ENCODE results near the gene DCAF17.
A peak's percentile ranks its signal among the peaks of the same experiment; 100 is the strongest.

The DCAF17 gene

GRCh38 chr2:171482877-171483276 lies 48.9 kb downstream of the DCAF17 start:
- no peak overlapping the region for H2AK5ac ChIP-seq (ENCODE audit: low read length, severe bottlenecking)
- H4K8ac ChIP-seq (ENCODE audit: low read length) = no peak overlapping the region
- no peak overlapping the region for H2AFZ ChIP-seq (ENCODE audit: low read depth, low read length)
- H2BK120ac ChIP-seq (ENCODE audit: low read depth, low read length) = no peak overlapping the region
- H3K9ac ChIP-seq (ENCODE audit: low read length) = no peak overlapping the region
- peaks cover 0 to 51% of the 10 kb centered on the region in 2 experiments for H3K36me3 ChIP-seq (ENCODE audit: control insufficient read depth in 1 of 2, insufficient read depth in 2 of 2, low read depth in 1 of 2, low read length in 2 of 2)
- H3K79me1 ChIP-seq (replicated peaks; ENCODE audit: low read length, poor library complexity, severe bottlenecking) = no peaks in the 10 kb centered on the region
- no peak overlapping the region for H4K91ac ChIP-seq (ENCODE audit: low read length)
- no peak overlapping the region for H3K23ac ChIP-seq (ENCODE audit: low read length in 2 of 2)
- no peaks in the 10 kb centered on the region for H3K9me3 ChIP-seq (ENCODE audit: control insufficient read depth, low read length)
- no peak overlapping the region for H2BK5ac ChIP-seq (ENCODE audit: low read depth, low read length, poor library complexity, severe bottlenecking)
- no peak overlapping the region for H2BK12ac ChIP-seq (ENCODE audit: low read length in 2 of 2)
- H2BK15ac ChIP-seq (ENCODE audit: low read depth, poor library complexity, severe bottlenecking) = no peak overlapping the region
- H3K4ac ChIP-seq (ENCODE audit: low read depth in 1 of 2, low read length in 2 of 2) = no peak overlapping the region
- H3K4me3 ChIP-seq (ENCODE audit: insufficient read depth in 1 of 2, low read depth in 1 of 2, low read length in 2 of 2) = no peak overlapping the region
- peaks cover 3% of the 10 kb centered on the region for H3K4me1 ChIP-seq (ENCODE audit: control insufficient read depth, insufficient read depth, low read depth, low read length)
- no peak overlapping the region for H3K14ac ChIP-seq (ENCODE audit: low read length in 2 of 2)
- no peak overlapping the region for H3K4me2 ChIP-seq (ENCODE audit: low read length, poor library complexity, severe bottlenecking)
- no peak for DNase-seq
- H3K18ac ChIP-seq (ENCODE audit: low read depth in 1 of 2, low read length in 2 of 2) = no peak overlapping the region
- 76% methylated on average over 3 of the region's 3 CpGs for WGBS
- H3K27ac ChIP-seq (ENCODE audit: low read length, poor library complexity, severe bottlenecking) = peak overlapping the region; percentile 89
- no peaks in the 10 kb centered on the region for H3K27me3 ChIP-seq (ENCODE audit: control insufficient read depth in 1 of 2, insufficient read depth in 1 of 2, low read length in 2 of 2)

- Histone ChIP-seq H3K36me3 (ENCODE audit: control insufficient read depth in 1 of 2, insufficient read depth in 2 of 2, low read depth in 1 of 2, low read length in 2 of 2) (peaks cover 0 to 53% of the 10 kb centered on the region in 2 experiments), H4K91ac (ENCODE audit: low read length) (no peak overlapping the region), H3K9me3 (ENCODE audit: control insufficient read depth, low read length) (no peaks in the 10 kb centered on the region), H3K4me1 (ENCODE audit: control insufficient read depth, insufficient read depth, low read depth, low read length) (peaks cover 3% of the 10 kb centered on the region), H2AFZ (ENCODE audit: low read depth, low read length) (no peak overlapping the region), H3K9ac (ENCODE audit: low read length) (no peak overlapping the region), H2BK12ac (ENCODE audit: low read length in 2 of 2) (no peak overlapping the region), H3K27ac (ENCODE audit: low read length, poor library complexity, severe bottlenecking) (no peak overlapping the region), H3K23ac (ENCODE audit: low read length in 2 of 2) (no peak overlapping the region), H2AK5ac (ENCODE audit: low read length, severe bottlenecking) (peak overlapping the region; percentile 99), H3K18ac (ENCODE audit: low read depth in 1 of 2, low read length in 2 of 2) (no peak overlapping the region), H3K79me1 (replicated peaks; ENCODE audit: low read length, poor library complexity, severe bottlenecking) (no peaks in the 10 kb centered on the region), H3K4me3 (ENCODE audit: insufficient read depth in 1 of 2, low read depth in 1 of 2, low read length in 2 of 2) (no peak overlapping the region), H3K27me3 (ENCODE audit: control insufficient read depth in 1 of 2, insufficient read depth in 1 of 2, low read length in 2 of 2) (no peaks in the 10 kb centered on the region), H2BK5ac (ENCODE audit: low read depth, low read length, poor library complexity, severe bottlenecking) (no peak overlapping the region), H2BK120ac (ENCODE audit: low read depth, low read length) (no peak overlapping the region), H3K4me2 (ENCODE audit: low read length, poor library complexity, severe bottlenecking) (no peak overlapping the region), H3K4ac (ENCODE audit: low read depth in 1 of 2, low read length in 2 of 2) (no peak overlapping the region), H4K8ac (ENCODE audit: low read length) (no peak overlapping the region), H3K14ac (ENCODE audit: low read length in 2 of 2) (no peak overlapping the region), H2BK15ac (ENCODE audit: low read depth, poor library complexity, severe bottlenecking) (no peak overlapping the region)
- WGBS = 100% methylated on average over 1 of the region's 2 CpGs
- no peak for DNase-seq
These were observed 49.8 kb downstream of the DCAF17 start for GRCh38 chr2:171483793-171484192.

GRCh38 chr2:171485116-171485515 lies 51.1 kb downstream of the DCAF17 start:
- H3K4ac ChIP-seq (ENCODE audit: low read depth in 1 of 2, low read length in 2 of 2) = no peak overlapping the region
- no CpG with 5 or more reads among the region's 1 CpG for WGBS
- no peaks in the 10 kb centered on the region for H3K9me3 ChIP-seq (ENCODE audit: control insufficient read depth, low read length)
- no peak overlapping the region for H3K14ac ChIP-seq (ENCODE audit: low read length in 2 of 2)
- no peak overlapping the region for H4K91ac ChIP-seq (ENCODE audit: low read length)
- H2AK5ac ChIP-seq (ENCODE audit: low read length, severe bottlenecking) = no peak overlapping the region
- no peaks in the 10 kb centered on the region for H3K79me1 ChIP-seq (replicated peaks; ENCODE audit: low read length, poor library complexity, severe bottlenecking)
- no peaks in the 10 kb centered on the region for H3K27me3 ChIP-seq (ENCODE audit: control insufficient read depth in 1 of 2, insufficient read depth in 1 of 2, low read length in 2 of 2)
- H3K23ac ChIP-seq (ENCODE audit: low read length in 2 of 2) = no peak overlapping the region
- no peak overlapping the region for H3K4me2 ChIP-seq (ENCODE audit: low read length, poor library complexity, severe bottlenecking)
- no peak overlapping the region for H2AFZ ChIP-seq (ENCODE audit: low read depth, low read length)
- no peak overlapping the region for H3K9ac ChIP-seq (ENCODE audit: low read length)
- DNase-seq = peak; percentile 19
- no peak overlapping the region for H2BK5ac ChIP-seq (ENCODE audit: low read depth, low read length, poor library complexity, severe bottlenecking)
- H4K8ac ChIP-seq (ENCODE audit: low read length) = no peak overlapping the region
- H2BK120ac ChIP-seq (ENCODE audit: low read depth, low read length) = no peak overlapping the region
- no peak overlapping the region for H3K4me3 ChIP-seq (ENCODE audit: insufficient read depth in 1 of 2, low read depth in 1 of 2, low read length in 2 of 2)
- no peak overlapping the region for H2BK12ac ChIP-seq (ENCODE audit: low read length in 2 of 2)
- peaks cover 0 to 39% of the 10 kb centered on the region in 2 experiments for H3K36me3 ChIP-seq (ENCODE audit: control insufficient read depth in 1 of 2, insufficient read depth in 2 of 2, low read depth in 1 of 2, low read length in 2 of 2)
- no peak overlapping the region for H2BK15ac ChIP-seq (ENCODE audit: low read depth, poor library complexity, severe bottlenecking)
- H3K27ac ChIP-seq (ENCODE audit: low read length, poor library complexity, severe bottlenecking) = no peak overlapping the region
- no peak overlapping the region for H3K18ac ChIP-seq (ENCODE audit: low read depth in 1 of 2, low read length in 2 of 2)
- peaks cover 3% of the 10 kb centered on the region for H3K4me1 ChIP-seq (ENCODE audit: control insufficient read depth, insufficient read depth, low read depth, low read length)

- Histone ChIP-seq H3K9me3 (ENCODE audit: control insufficient read depth, low read length) (no peaks in the 10 kb centered on the region), H2AFZ (ENCODE audit: low read depth, low read length) (no peak overlapping the region), H3K27me3 (ENCODE audit: control insufficient read depth in 1 of 2, insufficient read depth in 1 of 2, low read length in 2 of 2) (no peaks in the 10 kb centered on the region), H3K4me3 (ENCODE audit: insufficient read depth in 1 of 2, low read depth in 1 of 2, low read length in 2 of 2) (no peak overlapping the region), H3K14ac (ENCODE audit: low read length in 2 of 2) (no peak overlapping the region), H3K79me1 (replicated peaks; ENCODE audit: low read length, poor library complexity, severe bottlenecking) (no peaks in the 10 kb centered on the region), H3K18ac (ENCODE audit: low read depth in 1 of 2, low read length in 2 of 2) (no peak overlapping the region), H3K9ac (ENCODE audit: low read length) (no peak overlapping the region), H3K4me1 (ENCODE audit: control insufficient read depth, insufficient read depth, low read depth, low read length) (peaks cover 3% of the 10 kb centered on the region), H2BK12ac (ENCODE audit: low read length in 2 of 2) (no peak overlapping the region), H4K8ac (ENCODE audit: low read length) (no peak overlapping the region), H3K4me2 (ENCODE audit: low read length, poor library complexity, severe bottlenecking) (no peak overlapping the region), H3K27ac (ENCODE audit: low read length, poor library complexity, severe bottlenecking) (no peak overlapping the region), H3K4ac (ENCODE audit: low read depth in 1 of 2, low read length in 2 of 2) (no peak overlapping the region), H4K91ac (ENCODE audit: low read length) (no peak overlapping the region), H3K23ac (ENCODE audit: low read length in 2 of 2) (no peak overlapping the region), H3K36me3 (ENCODE audit: control insufficient read depth in 1 of 2, insufficient read depth in 2 of 2, low read depth in 1 of 2, low read length in 2 of 2) (peaks cover 0 to 23% of the 10 kb centered on the region in 2 experiments), H2BK15ac (ENCODE audit: low read depth, poor library complexity, severe bottlenecking) (no peak overlapping the region), H2AK5ac (ENCODE audit: low read length, severe bottlenecking) (no peak overlapping the region), H2BK120ac (ENCODE audit: low read depth, low read length) (no peak overlapping the region), H2BK5ac (ENCODE audit: low read depth, low read length, poor library complexity, severe bottlenecking) (no peak overlapping the region)
- DNase-seq = no peak
- 97% methylated on average over 6 of the region's 6 CpGs for WGBS
These were observed 53.2 kb downstream of the DCAF17 start for GRCh38 chr2:171487201-171487600.

Measured in mesenchymal stem cell (in vitro differentiated cells and primary cell).